Measurements from ENCODE around the gene OSBPL9.

Gene OSBPL9

GRCh38 chr1:51790385-51790784, 173.5 kb downstream of the OSBPL9 start (continued):
- TF ChIP-seq HIC1 (tag by site-specific recombination; IDR thresholded peaks at IDR 0.05) (no peak), AEBP2 (tag by site-specific recombination; IDR thresholded peaks at IDR 0.05; ENCODE audit: borderline replicate concordance) (no peak)

- no peak overlapping the region for H3K27ac ChIP-seq (ENCODE audit: extremely low read depth, low read depth, low read length)
- ChIA-PET POLR2A (no interaction called here), CTCF (interaction anchor here (0.6 to 1.6 kb wide), 3 partner anchors 23 to 222 kb away, joined by 3 to 4 read pairs (median 4); no protein-coding TSS in a partner anchor)
- TF ChIP-seq PRDM4 (tag by site-specific recombination; IDR thresholded peaks at IDR 0.05) (no peak), SCRT1 (tag by site-specific recombination; IDR thresholded peaks at IDR 0.05; ENCODE audit: borderline replicate concordance) (no peak), ZNF426 (tag by site-specific recombination; IDR thresholded peaks at IDR 0.05) (no peak), MEIS1 (CRISPR knock-in tag; IDR thresholded peaks at IDR 0.05; ENCODE audit: borderline replicate concordance) (no peak), ZNF155 (tag by site-specific recombination; IDR thresholded peaks at IDR 0.05) (no peak), ZSCAN30 (tag by site-specific recombination; IDR thresholded peaks at IDR 0.05) (no peak), ZNF623 (tag by site-specific recombination; IDR thresholded peaks at IDR 0.05) (no peak)
- no peaks in the 10 kb centered on the region for H3K9me3 ChIP-seq (ENCODE audit: control insufficient read depth, insufficient read depth, low read depth, low read length)
- H3K4me3 ChIP-seq (ENCODE audit: low read depth, low read length): no peak overlapping the region
- H3K36me3 ChIP-seq (ENCODE audit: control insufficient read depth in 2 of 2, insufficient read depth in 1 of 2, low read length in 2 of 2): peaks cover 21 to 89% of the 10 kb centered on the region in 2 experiments
- no peaks in the 10 kb centered on the region for H3K4me1 ChIP-seq (ENCODE audit: control insufficient read depth, insufficient read depth, low read length)
These were observed 175.0 kb downstream of the OSBPL9 start for GRCh38 chr1:51791888-51792287.

GRCh38 chr1:51792864-51793263, 176.0 kb downstream of the OSBPL9 start:
- CTCF ChIA-PET: interaction anchor here (1.1 to 1.6 kb wide), 2 partner anchors 24 to 223 kb away, joined by 3 to 4 read pairs; no protein-coding TSS in a partner anchor
- H3K27ac ChIP-seq (ENCODE audit: extremely low read depth, low read depth, low read length): no peak overlapping the region

More at GRCh38 chr1:51792864-51793263, 176.0 kb downstream of the OSBPL9 start:
- TF ChIP-seq ZFP41 (tag by site-specific recombination; IDR thresholded peaks at IDR 0.05; ENCODE audit: borderline replicate concordance): no peak
- TF ChIP-seq ZNF211 (tag by site-specific recombination; IDR thresholded peaks at IDR 0.05; ENCODE audit: low read depth): no peak
- no peak for TF ChIP-seq ZBTB10 (tag by site-specific recombination; IDR thresholded peaks at IDR 0.05)
- TF ChIP-seq ZNF701 (tag by site-specific recombination; IDR thresholded peaks at IDR 0.05): no peak
- no peak overlapping the region for H3K4me3 ChIP-seq (ENCODE audit: low read depth, low read length)
- H3K36me3 ChIP-seq (ENCODE audit: control insufficient read depth in 2 of 2, insufficient read depth in 1 of 2, low read length in 2 of 2): peaks cover 25 to 89% of the 10 kb centered on the region in 2 experiments
- H3K4me1 ChIP-seq (ENCODE audit: control insufficient read depth, insufficient read depth, low read length): no peaks in the 10 kb centered on the region
- no peaks in the 10 kb centered on the region for H3K9me3 ChIP-seq (ENCODE audit: control insufficient read depth, insufficient read depth, low read depth, low read length)
- POLR2A ChIA-PET: no interaction called here

Measured in HEK293 (cell line).